IMR-90 (cell line): Measurements from ENCODE around the gene LMO2. TPM values are rescaled to one million over a fixed set of nuclear protein-coding genes. Genes with fewer than 3 reads are reported as not detected.

Experiments
- ATAC-seq: fragments of 200-7000 bp; cut with Tn5 transposase; 2 replicates; pipeline ENCODE4 v1.9.1; 2020; ENCODE audit warnings: low read depth, mild to moderate bottlenecking, moderate library complexity
- BruUV-seq: library from RNA; stranded (reverse); fragments of 400-500 nt; replicated peaks from 2 replicates; lab custom pipeline; 2021; lab: Mats Ljungman, UMichigan
- CTCF ChIA-PET: fragments of 300-600 bp; formaldehyde crosslinking; extraction: SDS; loops from one replicate; lab custom pipeline; 2021; ENCODE audit warnings: antibody characterized with exemption; lab: Yijun Ruan, JAX
- POLR2A ChIA-PET: fragments of 300-600 bp; sonication (Branson Sonifier 250); formaldehyde crosslinking; loops from one replicate; lab custom pipeline; 2022; ENCODE audit warnings: antibody characterized with exemption; ENCODE audit not compliant: unreplicated experiment; lab: Charles Lee
- DNase-seq: peaks from one replicate; pipeline ENCODE4 v3.0.0; 2013
- H2AFZ ChIP-seq: replicated peaks from 2 replicates; pipeline ENCODE3; 2013; ENCODE audit warnings: low read length, mild to moderate bottlenecking; ENCODE audit not compliant: poor library complexity
- H2AK5ac ChIP-seq: 2 replicates; pipeline ENCODE4 v1.6.1; 2013; ENCODE audit warnings: low read depth, low read length, inconsistent platforms
- H2AK9ac ChIP-seq: replicated peaks from 2 replicates; pipeline ENCODE3; 2013; ENCODE audit warnings: mild to moderate bottlenecking, low read depth, low read length, moderate library complexity; ENCODE audit not compliant: poor library complexity
- H2BK120ac ChIP-seq: 2 replicates; pipeline ENCODE4 v1.6.1; 2013; ENCODE audit warnings: low read depth, low read length, inconsistent platforms
- H2BK15ac ChIP-seq: 3 replicates; pipeline ENCODE4 v1.6.1; 2013; ENCODE audit warnings: low read depth, low read length, inconsistent platforms
- H2BK20ac ChIP-seq: 2 replicates; pipeline ENCODE4 v1.6.1; 2013; ENCODE audit warnings: low read depth, mild to moderate bottlenecking, inconsistent platforms, low read length, moderate library complexity
- H2BK5ac ChIP-seq: 2 replicates; pipeline ENCODE4 v1.6.1; 2013; ENCODE audit warnings: mild to moderate bottlenecking, low read depth, low read length, inconsistent platforms; ENCODE audit not compliant: poor library complexity, severe bottlenecking
- H3K14ac ChIP-seq: replicated peaks from 2 replicates; pipeline ENCODE4 v1.6.1; 2013; ENCODE audit warnings: low read depth, low read length, inconsistent platforms
- H3K18ac ChIP-seq: 2 replicates; pipeline ENCODE4 v1.6.1; 2013; ENCODE audit warnings: low read depth, low read length, control low read depth
- H3K23ac ChIP-seq: 2 replicates; pipeline ENCODE4 v1.6.1; 2013; ENCODE audit warnings: low read depth, low read length, inconsistent platforms
- H3K27ac ChIP-seq: 2 replicates; pipeline ENCODE4 v1.5.1; 2013; ENCODE audit warnings: mild to moderate bottlenecking, control low read depth, low read length; ENCODE audit not compliant: insufficient read depth
- H3K27me3 ChIP-seq: 2 replicates; pipeline ENCODE4 v1.6.1; 2013; ENCODE audit warnings: low read length; ENCODE audit not compliant: control insufficient read depth, insufficient read depth
- H3K36me3 ChIP-seq: 2 replicates; pipeline ENCODE4 v1.6.1; 2013; ENCODE audit warnings: low read length, mixed read lengths; ENCODE audit not compliant: control insufficient read depth, insufficient read depth
- H3K4ac ChIP-seq: 2 replicates; pipeline ENCODE4 v1.6.1; 2013; ENCODE audit warnings: low read depth, low read length, inconsistent platforms
- H3K4me1 ChIP-seq: 2 replicates; pipeline ENCODE4 v1.6.1; 2013; ENCODE audit warnings: low read length, mixed read lengths; ENCODE audit not compliant: control insufficient read depth, insufficient read depth
- H3K4me2 ChIP-seq: 2 replicates; pipeline ENCODE4 v1.6.1; 2013; ENCODE audit warnings: low read depth, mild to moderate bottlenecking, control low read depth, low read length, moderate library complexity
- H3K4me3 ChIP-seq: 2 replicates; pipeline ENCODE4 v1.5.1; 2013; ENCODE audit warnings: low read depth, mild to moderate bottlenecking, control low read depth, low read length, moderate library complexity; ENCODE audit not compliant: insufficient read depth
- H3K56ac ChIP-seq: 2 replicates; pipeline ENCODE4 v1.6.1; 2013; ENCODE audit warnings: low read length, inconsistent platforms; ENCODE audit not compliant: insufficient read depth; ENCODE audit errors: extremely low read depth
- H3K79me1 ChIP-seq, 2 experiments: 2 replicates each; pipeline ENCODE4 v1.6.1; 2013; ENCODE audit warnings: low read length in 2 of 2, inconsistent platforms in 1 of 2, low read depth in 1 of 2
- H3K9ac ChIP-seq: 2 replicates; pipeline ENCODE4 v1.6.1; 2013; ENCODE audit warnings: low read depth, low read length, control low read depth
- H3K9me1 ChIP-seq: 2 replicates; pipeline ENCODE4 v1.6.1; 2013; ENCODE audit warnings: low read length, inconsistent platforms; ENCODE audit not compliant: insufficient read depth
- H3K9me3 ChIP-seq: 2 replicates; pipeline ENCODE4 v1.6.1; 2013; ENCODE audit warnings: low read length; ENCODE audit not compliant: control insufficient read depth, insufficient read depth
- H4K20me1 ChIP-seq: 2 replicates; pipeline ENCODE4 v1.6.1; 2013; ENCODE audit warnings: low read length, inconsistent platforms; ENCODE audit not compliant: insufficient read depth
- H4K5ac ChIP-seq: 2 replicates; pipeline ENCODE4 v1.6.1; 2013; ENCODE audit warnings: mild to moderate bottlenecking, low read depth, low read length, control low read depth
- H4K8ac ChIP-seq, 2 experiments: 2 replicates each; pipeline ENCODE4 v1.6.1; 2013; ENCODE audit warnings: low read depth in 2 of 2, low read length in 2 of 2, control low read depth in 1 of 2, inconsistent platforms in 1 of 2
- H4K91ac ChIP-seq: 2 replicates; pipeline ENCODE4 v1.6.1; 2013; ENCODE audit warnings: low read depth, low read length, inconsistent platforms; ENCODE audit not compliant: insufficient read depth
- BHLHE40 ChIP-seq: fragments of 150-350 bp; IDR thresholded peaks from 2 replicates; pipeline ENCODE4 v1.6.1; 2016; ENCODE audit warnings: mild to moderate bottlenecking, low read depth, low read length
- CEBPB ChIP-seq: IDR thresholded peaks from 2 replicates; pipeline ENCODE4 v1.6.1; 2012; ENCODE audit warnings: low read depth, low read length, improper control_type of control experiment
- CHD1 ChIP-seq: IDR thresholded peaks from 2 replicates; pipeline ENCODE4 v1.6.1; 2012; ENCODE audit warnings: low read depth, low read length, improper control_type of control experiment
- ELK1 ChIP-seq: fragments of 150-350 bp; IDR thresholded peaks from 2 replicates; pipeline ENCODE4 v1.6.1; 2016; ENCODE audit warnings: low read depth, mild to moderate bottlenecking, low read length, moderate library complexity, borderline replicate concordance
- FOS ChIP-seq: fragments of 150-350 bp; IDR thresholded peaks from 2 replicates; pipeline ENCODE4 v1.6.1; 2016; ENCODE audit warnings: low read depth, low read length
- MAFK ChIP-seq: IDR thresholded peaks from 2 replicates; pipeline ENCODE4 v1.6.1; 2012; ENCODE audit warnings: low read depth, low read length, improper control_type of control experiment
- MAZ ChIP-seq: IDR thresholded peaks from 2 replicates; pipeline ENCODE4 v1.6.1; 2012; ENCODE audit warnings: low read depth, mild to moderate bottlenecking, low read length, improper control_type of control experiment, moderate library complexity, borderline replicate concordance
- NFE2L2 ChIP-seq: fragments of 150-350 bp; IDR thresholded peaks from 2 replicates; pipeline ENCODE4 v1.6.1; 2016; ENCODE audit warnings: low read depth, mild to moderate bottlenecking, low read length
- POLR2A ChIP-seq: IDR thresholded peaks from 2 replicates; pipeline ENCODE4 v1.6.1; 2012; ENCODE audit warnings: mild to moderate bottlenecking, low read depth, low read length
- RAD21 ChIP-seq: IDR thresholded peaks from 2 replicates; pipeline ENCODE4 v1.6.1; 2012; ENCODE audit warnings: low read length, improper control_type of control experiment
- RCOR1 ChIP-seq: IDR thresholded peaks from 2 replicates; pipeline ENCODE4 v1.6.1; 2012; ENCODE audit warnings: mild to moderate bottlenecking, low read length, improper control_type of control experiment; ENCODE audit not compliant: insufficient replicate concordance
- WGBS, 2 experiments: methylation state at CpG; one replicate each; pipeline versions ENCODE4 v1.1.5 to v1.1.7; 2013; ENCODE audit warnings: missing lambda C conversion rate in 2 of 2; ENCODE audit not compliant: insufficient read length in 1 of 2; ENCODE audit errors: extremely low coverage in 2 of 2; 5-methylcytosine and 5-hydroxymethylcytosine counted together
- dilution Hi-C: fragments of 300-500 bp; cut with HindIII; formaldehyde crosslinking; loops from one replicate; pipeline ENCODE4 v1.14.3; 2018; ENCODE audit warnings: low sequenced_read_pairs; ENCODE audit not compliant: unreplicated experiment
- in situ Hi-C: fragments of 300-500 bp; cut with MboI; formaldehyde crosslinking; loops from 3 replicates; pipeline ENCODE4 v1.14.3; 2019; ENCODE audit warnings: low sequenced_read_pairs, inconsistent platforms, mixed read lengths
- intact Hi-C: fragments of 100-400 bp; cut with micrococcal nuclease; formaldehyde crosslinking; loops from 2 replicates; pipeline ENCODE4 v1.10.0; 2022
- polyA plus RNA-seq, 3 experiments: library from polyadenylated mRNA; depleted of rRNA; stranded (reverse); fragments of >200 nt; gene quantifications; 2 replicates each; pipeline ENCODE4 v1.2.3, GENCODE V29; 2012; ENCODE audit warnings: low replicate concordance in 1 of 3
- total RNA-seq: library from RNA; depleted of rRNA; stranded (reverse); fragments of >200 nt; gene quantifications from 2 replicates; pipeline ENCODE4 v1.2.3, GENCODE V29; 2012
- TF ChIP-seq, protein P1 (sequence below): conservative IDR thresholded peaks from 2 replicates; pipeline ENCODE4 v1.5.1; 2012; ENCODE audit warnings: mild to moderate bottlenecking, low read depth, low read length, improper control_type of control experiment
- TF ChIP-seq, protein P2 (sequence below): fragments of 150-350 bp; IDR thresholded peaks from 2 replicates; pipeline ENCODE4 v1.6.1; 2017; ENCODE audit warnings: mild to moderate bottlenecking, antibody characterized with exemption, low read length, low read depth

The LMO2 gene
- total and polyA plus RNA-seq, 2 of the 4 experiments (the other 2 are of a cell fraction): not detected

DNA sequence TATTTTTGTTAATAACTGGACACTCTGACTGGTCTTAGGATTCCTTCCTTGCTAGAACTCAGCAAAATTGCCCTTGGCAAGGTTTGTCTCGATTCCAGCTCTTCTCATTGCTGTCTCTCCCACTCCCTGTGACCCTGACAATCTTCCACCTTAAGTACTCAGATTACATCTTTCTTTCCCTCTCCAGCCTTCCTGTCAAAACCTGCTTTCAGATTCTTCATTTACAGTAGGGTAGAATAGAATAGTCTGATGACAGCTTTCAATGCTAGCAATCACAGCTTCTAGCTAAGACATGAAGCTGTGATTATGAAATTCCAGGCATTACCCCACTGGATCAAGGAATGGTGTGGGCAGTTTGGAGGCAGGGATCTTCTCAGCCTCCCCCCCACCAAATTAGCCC lies 39.2 kb upstream of the LMO2 start:
- no peak overlapping the region for H3K18ac ChIP-seq
- no peak overlapping the region for H3K4ac ChIP-seq
- no peak overlapping the region for H2AK5ac ChIP-seq
- no peak overlapping the region for H3K4me2 ChIP-seq
- ChIA-PET CTCF (no interaction called here), POLR2A (no interaction called here)
- no peaks in the 10 kb centered on the region for H3K36me3 ChIP-seq
- H4K20me1 ChIP-seq: no peaks in the 10 kb centered on the region
- no peak overlapping the region for H3K4me3 ChIP-seq
- intact Hi-C loops: no loop called here
- in situ Hi-C loops: no loop called here
- H3K9me1 ChIP-seq: no peaks in the 10 kb centered on the region
- dilution Hi-C loops: no loop called here
- no peak overlapping the region for H3K56ac ChIP-seq
- no peak overlapping the region for H3K14ac ChIP-seq
- no CpG with 5 or more reads among the region's 1 CpG for WGBS, 2 experiments
- H4K8ac ChIP-seq: no peak overlapping the region
- TF ChIP-seq ELK1: no peak
- TF ChIP-seq, protein P1, sequence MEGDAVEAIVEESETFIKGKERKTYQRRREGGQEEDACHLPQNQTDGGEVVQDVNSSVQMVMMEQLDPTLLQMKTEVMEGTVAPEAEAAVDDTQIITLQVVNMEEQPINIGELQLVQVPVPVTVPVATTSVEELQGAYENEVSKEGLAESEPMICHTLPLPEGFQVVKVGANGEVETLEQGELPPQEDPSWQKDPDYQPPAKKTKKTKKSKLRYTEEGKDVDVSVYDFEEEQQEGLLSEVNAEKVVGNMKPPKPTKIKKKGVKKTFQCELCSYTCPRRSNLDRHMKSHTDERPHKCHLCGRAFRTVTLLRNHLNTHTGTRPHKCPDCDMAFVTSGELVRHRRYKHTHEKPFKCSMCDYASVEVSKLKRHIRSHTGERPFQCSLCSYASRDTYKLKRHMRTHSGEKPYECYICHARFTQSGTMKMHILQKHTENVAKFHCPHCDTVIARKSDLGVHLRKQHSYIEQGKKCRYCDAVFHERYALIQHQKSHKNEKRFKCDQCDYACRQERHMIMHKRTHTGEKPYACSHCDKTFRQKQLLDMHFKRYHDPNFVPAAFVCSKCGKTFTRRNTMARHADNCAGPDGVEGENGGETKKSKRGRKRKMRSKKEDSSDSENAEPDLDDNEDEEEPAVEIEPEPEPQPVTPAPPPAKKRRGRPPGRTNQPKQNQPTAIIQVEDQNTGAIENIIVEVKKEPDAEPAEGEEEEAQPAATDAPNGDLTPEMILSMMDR: no peak
- no peak for TF ChIP-seq FOS
- no peak for TF ChIP-seq NFE2L2
- no peak for TF ChIP-seq RCOR1
- TF ChIP-seq CEBPB: no peak
- TF ChIP-seq POLR2A: no peak
- TF ChIP-seq RAD21: no peak
- no peak for TF ChIP-seq MAFK
- TF ChIP-seq CHD1: no peak
- TF ChIP-seq MAZ: no peak
- no peak for TF ChIP-seq BHLHE40
- TF ChIP-seq, protein P2, sequence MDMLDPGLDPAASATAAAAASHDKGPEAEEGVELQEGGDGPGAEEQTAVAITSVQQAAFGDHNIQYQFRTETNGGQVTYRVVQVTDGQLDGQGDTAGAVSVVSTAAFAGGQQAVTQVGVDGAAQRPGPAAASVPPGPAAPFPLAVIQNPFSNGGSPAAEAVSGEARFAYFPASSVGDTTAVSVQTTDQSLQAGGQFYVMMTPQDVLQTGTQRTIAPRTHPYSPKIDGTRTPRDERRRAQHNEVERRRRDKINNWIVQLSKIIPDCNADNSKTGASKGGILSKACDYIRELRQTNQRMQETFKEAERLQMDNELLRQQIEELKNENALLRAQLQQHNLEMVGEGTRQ: no peak
- DNase-seq (no peak), ATAC-seq (no peak)
- H2BK20ac ChIP-seq: no peak overlapping the region
- no peak overlapping the region for H2BK5ac ChIP-seq
- no peaks in the 10 kb centered on the region for H3K79me1 ChIP-seq
- no peak overlapping the region for H2AFZ ChIP-seq
- no peak overlapping the region for H2BK120ac ChIP-seq
- no peak overlapping the region for H4K91ac ChIP-seq
- H3K23ac ChIP-seq: no peak overlapping the region
- peaks cover 17% of the 10 kb centered on the region for H3K27me3 ChIP-seq
- no TSS peak for BruUV-seq
- H4K5ac ChIP-seq: no peak overlapping the region
- peaks cover 3% of the 10 kb centered on the region for H3K9me3 ChIP-seq
- no peak overlapping the region for H3K9ac ChIP-seq
- no peak overlapping the region for H2AK9ac ChIP-seq
- H3K4me1 ChIP-seq: peaks cover 3% of the 10 kb centered on the region; the same call in 1 of the 2 replicates
- no peak overlapping the region for H3K27ac ChIP-seq
- H2BK15ac ChIP-seq: no peak overlapping the region
